ENCODE results near the gene CARNS1. TPM values are rescaled to one million over a fixed set of nuclear protein-coding genes. Genes with fewer than 3 reads are reported as not detected.
A peak's percentile ranks its signal among the peaks of the same experiment; 100 is the strongest.

The CARNS1 gene
- total and polyA plus RNA-seq, 9 of the 15 experiments (the other 6 are each of a cell fraction or from before 2014, with no cell fraction given): 0.01 to 0.18 (median 0.06) TPM; not detected in 3

GRCh38 chr11:67379061-67380058, 36.1 kb upstream of the CARNS1 start:
- intact Hi-C loops (cut with micrococcal nuclease) (loop anchor here (5.0 kb wide), 1 partner anchor 297 kb away; no protein-coding TSS in a partner anchor), in situ Hi-C loops (cut with MboI) (loop anchor here (5.0 kb wide), 1 partner anchor 117 kb away; no protein-coding TSS in a partner anchor)
- WGBS (ENCODE audit: insufficient coverage, low coverage, missing lambda C conversion rate): 28% methylated on average over 16 of the region's 23 CpGs
- H3K27me3 ChIP-seq (ENCODE audit: control insufficient read depth in 2 of 2, insufficient read depth in 2 of 2, low read length in 2 of 2): no peaks in the 10 kb centered on the region
- peak overlapping the region; percentile 70 for H3K4me2 ChIP-seq (ENCODE audit: insufficient read depth, low read length)
- H3K27ac ChIP-seq (ENCODE audit: extremely low read depth, low read depth, low read length): peak overlapping the region; percentile 47
- no peaks in the 10 kb centered on the region for H4K20me1 ChIP-seq (replicated peaks; ENCODE audit: control insufficient read depth, insufficient read depth, low read length)
- H3K79me2 ChIP-seq (ENCODE audit: control insufficient read depth, insufficient read depth, low read length): peaks cover 3% of the 10 kb centered on the region; the same call in 1 of the 3 replicates
- BruUV-seq (replicated peaks): no TSS peak
- H3K9me3 ChIP-seq (replicated peaks; ENCODE audit: control insufficient read depth, insufficient read depth, low read depth, low read length): no peaks in the 10 kb centered on the region
- peaks cover 59 to 65% of the 10 kb centered on the region in 2 experiments for H3K4me1 ChIP-seq (replicated peaks in 1 of 2; ENCODE audit: control insufficient read depth in 2 of 2, insufficient read depth in 2 of 2, low read length in 2 of 2)
- peak; percentile 60 for ATAC-seq
- no peaks in the 10 kb centered on the region for H3K36me3 ChIP-seq (ENCODE audit: control insufficient read depth, insufficient read depth, low read length)
- no peaks in the 10 kb centered on the region for H3K9me1 ChIP-seq (ENCODE audit: control insufficient read depth, insufficient read depth, low read length)
- ChIA-PET CTCF (ENCODE audit: low intra/inter-chr PET ratio) (interaction anchor here (1.3 to 1.8 kb wide), 2 partner anchors 24 to 28 kb away, joined by 5 to 6 read pairs; no protein-coding TSS in a partner anchor), POLR2A (interaction anchor here (0.5 to 3.1 kb wide), 5 partner anchors 8 to 259 kb away, joined by 3 to 15 read pairs (median 5); partner anchors contain the start of genes POLD4 and RAD9A)
- peak; percentile 75 for FAIRE-seq
- no peak overlapping the region for H3K4me3 ChIP-seq
- peak overlapping the region; percentile 36 to 89 for H3K9ac ChIP-seq (ENCODE audit: insufficient read depth in 1 of 2, low read depth in 2 of 2, low read length in 2 of 2)
- H2AFZ ChIP-seq (ENCODE audit: low read depth, low read length): peak overlapping the region; percentile 86
- peak; percentile 75 to 88 (median 85) for DNase-seq (ENCODE audit: extremely low read depth in 1 of 4, low spot score in 3 of 4)
- TF ChIP-seq REST (IDR thresholded peaks at IDR 0.05; ENCODE audit: borderline replicate concordance) (no peak), REST (CRISPR knock-in tag; IDR thresholded peaks at IDR 0.05; ENCODE audit: low read depth) (peak; percentile 31; the same call in 1 of the 2 replicates), ZNF24 (IDR thresholded peaks at IDR 0.05) (no peak), ZNF518B (CRISPR knock-in tag; IDR thresholded peaks at IDR 0.05) (no peak), ERF (CRISPR knock-in tag; IDR thresholded peaks at IDR 0.05) (peak; percentile 90), EGR1 (conservative IDR thresholded peaks at IDR 0.05) (0 out of 2 replicates have a peak, but pooled peaks have one; percentile 3), MAFK (IDR thresholded peaks at IDR 0.05; ENCODE audit: low read length) (peak; percentile 80), ZFP1 (CRISPR knock-in tag; IDR thresholded peaks at IDR 0.05) (0 out of 2 replicates have a peak, but pooled peaks have one; percentile 26), SMAD1 (IDR thresholded peaks at IDR 0.05; ENCODE audit: low read depth, low read length, partially characterized antibody) (no peak)

Measured in K562 (cell line).